ENCODE results near the gene HSPA1B.
A peak's percentile ranks its signal among the peaks of the same experiment; 100 is the strongest.

The HSPA1B gene

DNA sequence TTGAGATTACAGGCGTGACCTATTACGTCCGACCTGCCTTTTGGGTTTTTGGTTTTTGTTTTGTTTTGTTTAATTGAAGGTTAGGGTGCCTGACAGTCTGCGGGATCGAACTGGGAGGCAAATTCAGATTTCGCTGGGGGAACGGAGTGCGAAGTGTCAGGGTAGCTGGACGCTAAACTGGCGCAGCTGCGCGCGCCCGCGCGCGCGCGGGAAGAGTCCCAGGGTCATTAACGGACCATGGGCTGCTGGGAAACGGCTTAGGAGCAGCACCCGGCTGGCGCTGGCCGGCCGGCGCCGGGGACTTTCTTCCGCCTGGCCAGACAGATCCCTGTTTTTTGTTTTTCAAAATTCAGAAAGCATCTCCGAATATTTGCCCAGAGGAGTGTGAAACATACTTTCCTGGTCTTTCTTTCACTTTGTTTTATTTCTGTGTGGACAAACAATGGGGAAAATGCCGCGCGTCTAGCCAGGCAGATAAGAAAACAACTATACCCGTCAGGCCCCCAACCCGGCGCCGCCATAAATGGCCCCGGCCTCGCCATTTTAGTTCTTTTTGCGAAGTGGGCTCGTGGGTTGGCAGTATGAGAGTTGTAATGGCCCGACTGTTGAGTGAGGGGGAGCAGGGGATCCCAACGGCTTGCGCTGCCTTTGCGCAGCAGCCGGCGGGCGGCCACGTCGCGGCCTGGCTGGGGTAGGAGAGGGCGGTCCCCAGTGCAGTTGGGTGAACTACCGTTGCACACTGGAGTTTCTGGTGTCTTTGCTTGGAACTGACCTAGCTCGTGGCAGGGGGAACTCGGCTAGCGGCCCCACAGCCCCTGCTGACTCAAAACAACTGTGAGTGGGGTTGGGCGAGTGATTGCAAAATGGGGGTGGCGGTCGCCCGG, 7.1 kb downstream of the HSPA1B start (continued):
- TF ChIP-seq, protein P1, sequence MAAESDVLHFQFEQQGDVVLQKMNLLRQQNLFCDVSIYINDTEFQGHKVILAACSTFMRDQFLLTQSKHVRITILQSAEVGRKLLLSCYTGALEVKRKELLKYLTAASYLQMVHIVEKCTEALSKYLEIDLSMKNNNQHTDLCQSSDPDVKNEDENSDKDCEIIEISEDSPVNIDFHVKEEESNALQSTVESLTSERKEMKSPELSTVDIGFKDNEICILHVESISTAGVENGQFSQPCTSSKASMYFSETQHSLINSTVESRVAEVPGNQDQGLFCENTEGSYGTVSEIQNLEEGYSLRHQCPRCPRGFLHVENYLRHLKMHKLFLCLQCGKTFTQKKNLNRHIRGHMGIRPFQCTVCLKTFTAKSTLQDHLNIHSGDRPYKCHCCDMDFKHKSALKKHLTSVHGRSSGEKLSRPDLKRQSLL (tag by site-specific recombination; IDR thresholded peaks at IDR 0.05): no peak; the same call in 1 of the 2 replicates
- TF ChIP-seq SCRT2 (tag by site-specific recombination; IDR thresholded peaks at IDR 0.05): peak; percentile 40; the same call in 1 of the 2 replicates
- TF ChIP-seq, protein P2, sequence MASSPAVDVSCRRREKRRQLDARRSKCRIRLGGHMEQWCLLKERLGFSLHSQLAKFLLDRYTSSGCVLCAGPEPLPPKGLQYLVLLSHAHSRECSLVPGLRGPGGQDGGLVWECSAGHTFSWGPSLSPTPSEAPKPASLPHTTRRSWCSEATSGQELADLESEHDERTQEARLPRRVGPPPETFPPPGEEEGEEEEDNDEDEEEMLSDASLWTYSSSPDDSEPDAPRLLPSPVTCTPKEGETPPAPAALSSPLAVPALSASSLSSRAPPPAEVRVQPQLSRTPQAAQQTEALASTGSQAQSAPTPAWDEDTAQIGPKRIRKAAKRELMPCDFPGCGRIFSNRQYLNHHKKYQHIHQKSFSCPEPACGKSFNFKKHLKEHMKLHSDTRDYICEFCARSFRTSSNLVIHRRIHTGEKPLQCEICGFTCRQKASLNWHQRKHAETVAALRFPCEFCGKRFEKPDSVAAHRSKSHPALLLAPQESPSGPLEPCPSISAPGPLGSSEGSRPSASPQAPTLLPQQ (tag by site-specific recombination; IDR thresholded peaks at IDR 0.05): peak; percentile 64; the same call in 1 of the 2 replicates
- no peak for TF ChIP-seq ZNF48 (tag by site-specific recombination; IDR thresholded peaks at IDR 0.05)
- TF ChIP-seq, protein P3, sequence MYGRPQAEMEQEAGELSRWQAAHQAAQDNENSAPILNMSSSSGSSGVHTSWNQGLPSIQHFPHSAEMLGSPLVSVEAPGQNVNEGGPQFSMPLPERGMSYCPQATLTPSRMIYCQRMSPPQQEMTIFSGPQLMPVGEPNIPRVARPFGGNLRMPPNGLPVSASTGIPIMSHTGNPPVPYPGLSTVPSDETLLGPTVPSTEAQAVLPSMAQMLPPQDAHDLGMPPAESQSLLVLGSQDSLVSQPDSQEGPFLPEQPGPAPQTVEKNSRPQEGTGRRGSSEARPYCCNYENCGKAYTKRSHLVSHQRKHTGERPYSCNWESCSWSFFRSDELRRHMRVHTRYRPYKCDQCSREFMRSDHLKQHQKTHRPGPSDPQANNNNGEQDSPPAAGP (tag by site-specific recombination; IDR thresholded peaks at IDR 0.05): peak; percentile 91
- TF ChIP-seq, protein P4, sequence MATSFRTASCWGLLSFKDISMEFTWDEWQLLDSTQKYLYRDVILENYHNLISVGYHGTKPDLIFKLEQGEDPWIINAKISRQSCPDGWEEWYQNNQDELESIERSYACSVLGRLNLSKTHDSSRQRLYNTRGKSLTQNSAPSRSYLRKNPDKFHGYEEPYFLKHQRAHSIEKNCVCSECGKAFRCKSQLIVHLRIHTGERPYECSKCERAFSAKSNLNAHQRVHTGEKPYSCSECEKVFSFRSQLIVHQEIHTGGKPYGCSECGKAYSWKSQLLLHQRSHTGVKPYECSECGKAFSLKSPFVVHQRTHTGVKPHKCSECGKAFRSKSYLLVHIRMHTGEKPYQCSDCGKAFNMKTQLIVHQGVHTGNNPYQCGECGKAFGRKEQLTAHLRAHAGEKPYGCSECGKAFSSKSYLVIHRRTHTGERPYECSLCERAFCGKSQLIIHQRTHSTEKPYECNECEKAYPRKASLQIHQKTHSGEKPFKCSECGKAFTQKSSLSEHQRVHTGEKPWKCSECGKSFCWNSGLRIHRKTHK (tag by site-specific recombination; IDR thresholded peaks at IDR 0.05): no peak
- TF ChIP-seq ZNF350 (tag by site-specific recombination; IDR thresholded peaks at IDR 0.05): no peak
- no peak for TF ChIP-seq ZNF544 (tag by site-specific recombination; IDR thresholded peaks at IDR 0.05)
- TF ChIP-seq, protein P5, sequence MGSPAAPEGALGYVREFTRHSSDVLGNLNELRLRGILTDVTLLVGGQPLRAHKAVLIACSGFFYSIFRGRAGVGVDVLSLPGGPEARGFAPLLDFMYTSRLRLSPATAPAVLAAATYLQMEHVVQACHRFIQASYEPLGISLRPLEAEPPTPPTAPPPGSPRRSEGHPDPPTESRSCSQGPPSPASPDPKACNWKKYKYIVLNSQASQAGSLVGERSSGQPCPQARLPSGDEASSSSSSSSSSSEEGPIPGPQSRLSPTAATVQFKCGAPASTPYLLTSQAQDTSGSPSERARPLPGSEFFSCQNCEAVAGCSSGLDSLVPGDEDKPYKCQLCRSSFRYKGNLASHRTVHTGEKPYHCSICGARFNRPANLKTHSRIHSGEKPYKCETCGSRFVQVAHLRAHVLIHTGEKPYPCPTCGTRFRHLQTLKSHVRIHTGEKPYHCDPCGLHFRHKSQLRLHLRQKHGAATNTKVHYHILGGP (tag by site-specific recombination; IDR thresholded peaks at IDR 0.05): no peak
- TF ChIP-seq ZNF571 (tag by site-specific recombination; IDR thresholded peaks at IDR 0.05): no peak
- TF ChIP-seq ZNF155 (tag by site-specific recombination; IDR thresholded peaks at IDR 0.05): no peak
- peak; percentile 93 for TF ChIP-seq YY2 (tag by site-specific recombination; IDR thresholded peaks at IDR 0.05)
- TF ChIP-seq ZNF423 (tag by site-specific recombination; IDR thresholded peaks at IDR 0.05): no peak
- peak; percentile 17 for TF ChIP-seq SP3 (tag by site-specific recombination; IDR thresholded peaks at IDR 0.05)
- TF ChIP-seq ZIC2 (tag by site-specific recombination; IDR thresholded peaks at IDR 0.05): no peak
- peak; percentile 73; the same call in 1 of the 2 replicates for TF ChIP-seq GLI4 (tag by site-specific recombination; IDR thresholded peaks at IDR 0.05)
- TF ChIP-seq ZNF133 (tag by site-specific recombination; IDR thresholded peaks at IDR 0.05): no peak
- peak; percentile 85 for TF ChIP-seq ZNF600 (tag by site-specific recombination; IDR thresholded peaks at IDR 0.05)
- TF ChIP-seq, protein P6, sequence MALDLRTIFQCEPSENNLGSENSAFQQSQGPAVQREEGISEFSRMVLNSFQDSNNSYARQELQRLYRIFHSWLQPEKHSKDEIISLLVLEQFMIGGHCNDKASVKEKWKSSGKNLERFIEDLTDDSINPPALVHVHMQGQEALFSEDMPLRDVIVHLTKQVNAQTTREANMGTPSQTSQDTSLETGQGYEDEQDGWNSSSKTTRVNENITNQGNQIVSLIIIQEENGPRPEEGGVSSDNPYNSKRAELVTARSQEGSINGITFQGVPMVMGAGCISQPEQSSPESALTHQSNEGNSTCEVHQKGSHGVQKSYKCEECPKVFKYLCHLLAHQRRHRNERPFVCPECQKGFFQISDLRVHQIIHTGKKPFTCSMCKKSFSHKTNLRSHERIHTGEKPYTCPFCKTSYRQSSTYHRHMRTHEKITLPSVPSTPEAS (tag by site-specific recombination; IDR thresholded peaks at IDR 0.05): 0 out of 2 replicates have a peak, but pooled peaks have one; percentile 8
- TF ChIP-seq IKZF3 (tag by site-specific recombination; IDR thresholded peaks at IDR 0.05): peak; percentile 98
- TF ChIP-seq ZNF626 (tag by site-specific recombination; IDR thresholded peaks at IDR 0.05): no peak
- TF ChIP-seq, protein P7, sequence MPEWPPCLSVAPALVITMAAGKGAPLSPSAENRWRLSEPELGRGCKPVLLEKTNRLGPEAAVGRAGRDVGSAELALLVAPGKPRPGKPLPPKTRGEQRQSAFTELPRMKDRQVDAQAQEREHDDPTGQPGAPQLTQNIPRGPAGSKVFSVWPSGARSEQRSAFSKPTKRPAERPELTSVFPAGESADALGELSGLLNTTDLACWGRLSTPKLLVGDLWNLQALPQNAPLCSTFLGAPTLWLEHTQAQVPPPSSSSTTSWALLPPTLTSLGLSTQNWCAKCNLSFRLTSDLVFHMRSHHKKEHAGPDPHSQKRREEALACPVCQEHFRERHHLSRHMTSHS (tag by site-specific recombination; IDR thresholded peaks at IDR 0.05): no peak
- TF ChIP-seq ZNF843 (tag by site-specific recombination; IDR thresholded peaks at IDR 0.05): peak; percentile 46; the same call in 1 of the 2 replicates
- peak; percentile 69 for TF ChIP-seq KLF8 (tag by site-specific recombination; IDR thresholded peaks at IDR 0.05)
- peak; percentile 36; the same call in 1 of the 2 replicates for TF ChIP-seq GLIS2 (tag by site-specific recombination; IDR thresholded peaks at IDR 0.05)
- TF ChIP-seq, protein P8, sequence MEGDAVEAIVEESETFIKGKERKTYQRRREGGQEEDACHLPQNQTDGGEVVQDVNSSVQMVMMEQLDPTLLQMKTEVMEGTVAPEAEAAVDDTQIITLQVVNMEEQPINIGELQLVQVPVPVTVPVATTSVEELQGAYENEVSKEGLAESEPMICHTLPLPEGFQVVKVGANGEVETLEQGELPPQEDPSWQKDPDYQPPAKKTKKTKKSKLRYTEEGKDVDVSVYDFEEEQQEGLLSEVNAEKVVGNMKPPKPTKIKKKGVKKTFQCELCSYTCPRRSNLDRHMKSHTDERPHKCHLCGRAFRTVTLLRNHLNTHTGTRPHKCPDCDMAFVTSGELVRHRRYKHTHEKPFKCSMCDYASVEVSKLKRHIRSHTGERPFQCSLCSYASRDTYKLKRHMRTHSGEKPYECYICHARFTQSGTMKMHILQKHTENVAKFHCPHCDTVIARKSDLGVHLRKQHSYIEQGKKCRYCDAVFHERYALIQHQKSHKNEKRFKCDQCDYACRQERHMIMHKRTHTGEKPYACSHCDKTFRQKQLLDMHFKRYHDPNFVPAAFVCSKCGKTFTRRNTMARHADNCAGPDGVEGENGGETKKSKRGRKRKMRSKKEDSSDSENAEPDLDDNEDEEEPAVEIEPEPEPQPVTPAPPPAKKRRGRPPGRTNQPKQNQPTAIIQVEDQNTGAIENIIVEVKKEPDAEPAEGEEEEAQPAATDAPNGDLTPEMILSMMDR (tag by site-specific recombination; IDR thresholded peaks at IDR 0.05): 0 out of 2 replicates have a peak, but pooled peaks have one; percentile 41
- TF ChIP-seq ZFP37 (tag by site-specific recombination; IDR thresholded peaks at IDR 0.05): 0 out of 2 replicates have a peak, but pooled peaks have one; percentile 63
- TF ChIP-seq MZF1 (tag by site-specific recombination; IDR thresholded peaks at IDR 0.05; ENCODE audit: borderline replicate concordance): peak; percentile 72; the same call in 1 of the 2 replicates
